Activated naive CD8-positive, alpha-beta T cell (primary cell): ENCODE measurements around the gene PES1.
"Not testable (repeated sequence)": the region's sequence is repeated elsewhere in the genome, so short reads cannot be mapped to it uniquely, and the experiment has no call there.

Experiments used
- H3K27ac Mint-ChIP-seq: one replicate; pipeline ENCODE4 v1.8.0; 2021; ENCODE audit warnings: mixed read lengths
- H3K27me3 Mint-ChIP-seq: one replicate; pipeline ENCODE4 v1.8.0; 2021; ENCODE audit warnings: mixed read lengths
- H3K36me3 Mint-ChIP-seq: one replicate; pipeline ENCODE4 v1.8.0; 2021; ENCODE audit warnings: mixed read lengths
- H3K4me1 Mint-ChIP-seq: one replicate; pipeline ENCODE4 v1.8.0; 2021; ENCODE audit warnings: low read depth, mixed read lengths
- H3K4me3 Mint-ChIP-seq: one replicate; pipeline ENCODE4 v1.8.0; 2021; ENCODE audit warnings: mild to moderate bottlenecking, mixed read lengths
- H3K9me3 Mint-ChIP-seq: one replicate; pipeline ENCODE4 v1.8.0; 2021; ENCODE audit warnings: low read depth, mixed read lengths

PES1 gene

DNA sequence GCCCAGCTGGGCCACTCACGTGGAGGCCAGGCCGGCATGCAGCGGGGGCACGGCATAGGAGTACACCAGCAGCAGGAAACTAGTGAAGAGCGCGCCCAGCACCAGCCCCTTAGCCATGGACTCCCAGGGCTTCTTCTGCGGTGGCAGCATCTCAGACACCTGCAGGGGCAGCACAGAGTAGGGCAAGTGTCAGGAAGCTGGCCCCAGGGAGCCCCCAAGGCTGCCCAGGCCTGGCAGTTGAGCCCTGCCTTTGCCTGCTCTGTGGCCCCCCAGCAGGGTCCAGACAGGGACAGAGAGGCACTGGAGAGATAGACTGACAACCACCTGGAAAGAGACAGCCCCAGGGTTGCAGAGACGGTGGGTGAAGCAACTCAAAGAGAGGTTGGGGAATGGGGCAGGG lies 34.5 kb downstream of the PES1 start:
- no peaks in the 10 kb centered on the region for H3K27me3 Mint-ChIP-seq
- no peaks in the 10 kb centered on the region for H3K36me3 Mint-ChIP-seq
- no peak overlapping the region for H3K4me3 Mint-ChIP-seq
- H3K27ac Mint-ChIP-seq: no peak overlapping the region
- no peaks in the 10 kb centered on the region for H3K4me1 Mint-ChIP-seq
- H3K9me3 Mint-ChIP-seq: no peaks in the 10 kb centered on the region

DNA sequence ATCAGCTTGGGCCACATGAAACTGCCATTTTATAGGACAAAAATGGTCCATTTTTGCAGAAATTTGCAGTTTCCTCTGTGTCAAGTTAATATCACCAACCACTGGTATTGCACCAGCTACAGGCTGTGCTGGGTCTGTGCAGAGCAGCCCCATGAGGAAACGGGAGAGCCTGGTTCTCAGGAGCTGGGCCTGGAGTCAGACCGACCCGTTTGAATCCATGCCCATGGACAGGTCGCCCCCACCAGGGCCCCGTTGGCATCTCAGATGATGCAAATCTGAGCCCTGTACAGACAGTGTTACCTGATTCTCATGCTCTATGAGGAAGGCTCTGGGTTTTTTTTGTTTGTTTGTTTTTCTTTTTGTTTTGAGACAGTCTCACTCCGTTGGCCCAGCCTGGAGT lies 35.3 kb downstream of the PES1 start:
- Mint-ChIP-seq H3K27me3 (no peaks in the 10 kb centered on the region), H3K4me1 (no peaks in the 10 kb centered on the region), H3K36me3 (no peaks in the 10 kb centered on the region), H3K27ac (no peak overlapping the region), H3K4me3 (no peak overlapping the region), H3K9me3 (no peaks in the 10 kb centered on the region)

GRCh38 chr22:30555282-30556210 lies 36.2 kb downstream of the PES1 start:
- Mint-ChIP-seq H3K9me3 (no peaks in the 10 kb centered on the region), H3K4me1 (no peaks in the 10 kb centered on the region), H3K4me3 (no peak overlapping the region), H3K36me3 (no peaks in the 10 kb centered on the region), H3K27me3 (no peaks in the 10 kb centered on the region), H3K27ac (no peak overlapping the region)

DNA sequence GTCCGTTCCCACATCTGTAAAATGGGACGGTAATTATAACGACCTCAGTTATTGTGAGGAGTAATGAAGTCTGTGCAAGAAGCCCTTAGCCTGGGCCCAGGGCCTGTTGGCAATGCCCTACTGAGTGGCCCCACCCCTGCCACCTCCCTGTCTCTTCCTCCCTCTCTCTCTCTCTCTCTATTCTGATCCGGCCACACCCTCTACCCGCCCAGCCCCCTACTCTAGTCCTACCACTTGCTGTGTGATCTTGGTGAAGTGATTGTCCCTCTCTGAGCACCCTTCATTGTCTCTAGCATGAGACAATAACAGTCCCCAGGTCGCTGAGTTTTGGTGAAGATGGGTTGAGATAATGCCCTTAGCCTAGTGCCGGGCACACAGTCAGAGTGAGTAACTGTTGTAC lies 37.7 kb downstream of the PES1 start:
- no peaks in the 10 kb centered on the region for H3K36me3 Mint-ChIP-seq
- H3K27me3 Mint-ChIP-seq: no peaks in the 10 kb centered on the region
- H3K27ac Mint-ChIP-seq: no peak overlapping the region
- no peak overlapping the region for H3K4me3 Mint-ChIP-seq
- H3K4me1 Mint-ChIP-seq: no peaks in the 10 kb centered on the region
- H3K9me3 Mint-ChIP-seq: no peaks in the 10 kb centered on the region

GRCh38 chr22:30552719-30553118 lies 39.0 kb downstream of the PES1 start:
- no peak overlapping the region for H3K4me3 Mint-ChIP-seq
- no peaks in the 10 kb centered on the region for H3K9me3 Mint-ChIP-seq
- H3K27ac Mint-ChIP-seq: no peak overlapping the region
- no peaks in the 10 kb centered on the region for H3K4me1 Mint-ChIP-seq
- H3K27me3 Mint-ChIP-seq: no peaks in the 10 kb centered on the region
- no peaks in the 10 kb centered on the region for H3K36me3 Mint-ChIP-seq

- H3K36me3 Mint-ChIP-seq, H3K27me3 Mint-ChIP-seq, H3K27ac Mint-ChIP-seq, H3K4me1 Mint-ChIP-seq, H3K9me3 Mint-ChIP-seq, H3K4me3 Mint-ChIP-seq: not testable (repeated sequence)
Measured at GRCh38 chr22:30551813-30552212, 39.9 kb downstream of the PES1 start.

GRCh38 chr22:30547188-30547587 lies 44.5 kb downstream of the PES1 start:
- Mint-ChIP-seq H3K27ac (no peak overlapping the region), H3K27me3 (peaks cover 13% of the 10 kb centered on the region), H3K36me3 (no peaks in the 10 kb centered on the region), H3K4me3 (no peak overlapping the region), H3K4me1 (peaks cover 4% of the 10 kb centered on the region), H3K9me3 (no peaks in the 10 kb centered on the region)

- H3K4me3 Mint-ChIP-seq: no peak within 1 kb of the TSS
- peaks cover 5% of the 10 kb centered on the region for H3K4me1 Mint-ChIP-seq
- no peak within 1 kb of the TSS for H3K27ac Mint-ChIP-seq
- peaks cover 15% of the 10 kb centered on the region for H3K27me3 Mint-ChIP-seq
- no peaks in the 10 kb centered on the region for H3K36me3 Mint-ChIP-seq
- H3K9me3 Mint-ChIP-seq: no peaks in the 10 kb centered on the region
Measured at GRCh38 chr22:30546616-30547015, 45.1 kb downstream of the PES1 start, which contains the start of gene SEC14L6. TSS of gene SEC14L6 (minus strand) at chr22:30546741. CDS start at chr22:30546682, 59 bp downstream.

DNA sequence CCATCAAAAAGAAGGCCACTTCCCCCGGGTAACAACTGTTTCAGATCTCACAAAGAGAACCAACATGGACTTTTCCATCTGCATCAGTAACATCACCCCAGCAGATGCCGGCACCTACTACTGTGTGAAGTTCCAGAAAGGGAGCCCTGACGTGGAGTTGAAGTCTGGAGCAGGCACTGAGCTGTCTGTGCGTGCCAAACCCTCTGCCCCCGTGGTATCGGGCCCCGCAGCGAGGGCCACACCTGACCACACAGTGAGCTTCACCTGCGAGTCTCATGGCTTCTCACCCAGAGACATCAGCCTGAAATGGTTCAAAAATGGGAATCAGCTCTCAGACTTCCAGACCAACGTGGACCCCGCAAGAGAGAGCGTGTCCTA lies 48.9 kb downstream of the PES1 start:
- Mint-ChIP-seq H3K9me3 (no peaks in the 10 kb centered on the region), H3K4me3 (peak overlapping the region; percentile 47), H3K27ac (no peak overlapping the region), H3K36me3 (peaks cover 2% of the 10 kb centered on the region), H3K4me1 (peaks cover 5% of the 10 kb centered on the region), H3K27me3 (peaks cover 18% of the 10 kb centered on the region)

- Mint-ChIP-seq H3K4me3 (peak overlapping the region; percentile 47), H3K27me3 (peaks cover 18% of the 10 kb centered on the region), H3K36me3 (peaks cover 2% of the 10 kb centered on the region), H3K4me1 (peaks cover 5% of the 10 kb centered on the region), H3K27ac (no peak overlapping the region), H3K9me3 (no peaks in the 10 kb centered on the region)
Measured at GRCh38 chr22:30541961-30542810, 49.5 kb downstream of the PES1 start.

DNA sequence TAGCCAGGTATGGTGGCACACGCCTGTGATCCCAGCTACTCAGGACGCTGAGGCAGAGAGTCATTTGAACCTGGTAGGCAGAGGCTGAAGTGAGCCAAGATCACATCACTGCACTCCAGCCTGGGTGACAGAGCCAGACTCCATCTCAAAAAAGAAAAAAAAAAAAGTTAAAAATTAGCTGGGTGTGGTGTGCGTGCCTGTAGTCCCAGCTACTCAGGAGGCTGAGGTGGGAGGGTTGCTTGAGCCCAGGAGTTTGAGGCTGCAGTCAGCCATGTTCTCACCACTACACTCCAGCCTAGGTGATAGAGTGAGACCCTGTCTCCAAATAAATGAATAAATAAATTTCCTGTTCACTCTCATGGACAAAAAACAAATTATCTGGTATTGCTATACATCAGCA lies 50.2 kb downstream of the PES1 start:
- H3K27me3 Mint-ChIP-seq: peaks cover 18% of the 10 kb centered on the region
- not testable (repeated sequence) for H3K27ac Mint-ChIP-seq, H3K4me3 Mint-ChIP-seq, H3K9me3 Mint-ChIP-seq, H3K36me3 Mint-ChIP-seq, H3K4me1 Mint-ChIP-seq

- Mint-ChIP-seq H3K36me3 (peaks cover 2% of the 10 kb centered on the region), H3K4me3 (no peak overlapping the region), H3K27ac (no peak overlapping the region), H3K4me1 (peaks cover 5% of the 10 kb centered on the region), H3K27me3 (peaks cover 18% of the 10 kb centered on the region), H3K9me3 (no peaks in the 10 kb centered on the region)
Measured at GRCh38 chr22:30539368-30539767, 52.3 kb downstream of the PES1 start.

- H3K4me3 Mint-ChIP-seq: no peak overlapping the region
- peaks cover 2% of the 10 kb centered on the region for H3K36me3 Mint-ChIP-seq
- H3K9me3 Mint-ChIP-seq: no peaks in the 10 kb centered on the region
- peaks cover 12% of the 10 kb centered on the region for H3K27me3 Mint-ChIP-seq
- H3K4me1 Mint-ChIP-seq: peaks cover 5% of the 10 kb centered on the region
- H3K27ac Mint-ChIP-seq: no peak overlapping the region
Measured at GRCh38 chr22:30538280-30538679, 53.4 kb downstream of the PES1 start.

GRCh38 chr22:30537083-30537731 lies 54.5 kb downstream of the PES1 start:
- Mint-ChIP-seq H3K4me1 (peaks cover 1% of the 10 kb centered on the region), H3K4me3 (no peak overlapping the region), H3K27ac (no peak overlapping the region), H3K27me3 (peaks cover 5% of the 10 kb centered on the region), H3K36me3 (peaks cover 2% of the 10 kb centered on the region), H3K9me3 (no peaks in the 10 kb centered on the region)

DNA sequence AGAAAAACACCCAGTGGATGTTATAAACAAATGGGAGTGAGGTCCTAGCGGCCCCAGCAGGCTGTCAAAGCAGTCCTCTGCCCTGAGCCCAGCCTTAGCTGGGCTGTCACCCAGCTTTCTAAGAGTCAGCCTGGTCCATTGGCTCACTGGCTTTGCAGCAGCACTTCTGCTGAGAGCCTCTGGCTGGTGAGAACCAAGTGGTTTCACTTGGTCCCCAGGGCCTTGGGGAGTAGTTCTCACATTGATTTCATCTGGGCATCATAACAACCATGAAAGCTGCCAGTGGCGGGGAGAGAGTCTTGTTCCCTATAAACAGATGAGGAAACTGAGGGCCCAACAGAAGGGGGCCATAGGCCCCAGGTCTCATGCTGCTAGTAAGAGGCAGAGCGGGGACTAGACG lies 56.5 kb downstream of the PES1 start:
- no peak overlapping the region for H3K4me3 Mint-ChIP-seq
- no peaks in the 10 kb centered on the region for H3K4me1 Mint-ChIP-seq
- no peak overlapping the region for H3K27ac Mint-ChIP-seq
- peaks cover 2% of the 10 kb centered on the region for H3K36me3 Mint-ChIP-seq
- H3K9me3 Mint-ChIP-seq: no peaks in the 10 kb centered on the region
- peaks cover 1% of the 10 kb centered on the region for H3K27me3 Mint-ChIP-seq
